CD4-positive, alpha-beta T cell treated with Interleukin-15 for 4 hours (primary cell): ENCODE data around the gene MTHFD1L.

ENCODE experiments used
- DNase-seq: peaks from one replicate; pipeline ENCODE4 v3.0.0-alpha.2; 2020; ENCODE audit warnings: low spot score

MTHFD1L gene

DNA sequence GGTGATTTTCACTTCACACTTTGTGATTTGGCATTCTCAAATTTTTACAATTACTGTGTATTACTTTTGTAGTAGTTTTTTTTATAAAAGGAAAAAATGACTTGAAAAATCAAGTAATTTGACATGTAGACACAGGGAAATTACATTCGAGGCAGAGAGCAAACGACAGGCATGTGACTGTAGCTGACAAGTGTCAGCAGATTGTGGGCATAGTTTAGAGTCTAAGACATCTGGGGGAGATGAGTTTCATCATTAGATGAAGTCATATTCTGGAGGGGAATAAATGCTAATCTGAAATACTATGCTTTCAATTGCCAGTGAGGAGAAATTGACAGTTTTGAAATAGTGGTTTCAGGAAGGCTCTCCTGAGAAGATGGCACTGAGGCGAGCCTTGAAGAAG is 126.0 kb downstream of the MTHFD1L start:
- no peak for DNase-seq

DNA sequence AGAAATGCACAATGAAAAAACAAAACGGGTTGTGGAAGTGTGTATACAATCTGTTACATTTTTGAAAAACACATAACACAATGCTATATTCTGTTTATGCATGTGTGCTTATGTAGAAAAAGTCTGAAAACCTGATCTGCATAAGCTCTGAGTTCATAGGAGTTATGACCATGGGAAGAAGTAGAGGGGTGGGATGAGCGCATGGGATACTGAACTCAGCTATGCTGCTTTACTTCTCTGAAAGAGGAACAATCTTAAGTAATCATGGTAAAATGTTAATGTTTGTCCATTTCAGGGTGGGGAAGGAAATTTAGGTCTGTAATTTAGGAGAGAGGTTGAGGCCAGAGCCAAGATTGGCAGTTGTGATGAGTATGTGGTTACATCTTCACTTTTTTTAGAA is 126.8 kb downstream of the MTHFD1L start:
- DNase-seq = no peak

DNA sequence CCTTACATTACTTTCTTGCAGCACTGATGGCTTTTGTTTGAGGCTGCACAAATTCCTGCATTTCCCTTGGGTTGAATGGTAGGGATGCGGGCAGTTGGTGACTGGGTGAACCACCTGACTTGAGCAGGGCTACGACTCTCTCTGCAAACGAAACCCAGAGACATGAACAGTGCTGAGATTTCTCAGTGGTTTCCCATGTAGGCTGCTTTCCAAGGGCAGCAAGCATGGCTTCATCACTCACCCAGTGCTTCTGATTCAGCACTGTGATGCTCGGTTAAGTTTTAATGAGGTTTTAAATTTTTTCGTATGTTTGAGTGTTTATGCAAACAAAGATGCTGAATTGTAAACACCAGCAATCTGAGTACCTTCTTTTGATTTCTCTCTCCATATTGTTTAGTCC is 127.2 kb downstream of the MTHFD1L start:
- no peak for DNase-seq

DNA sequence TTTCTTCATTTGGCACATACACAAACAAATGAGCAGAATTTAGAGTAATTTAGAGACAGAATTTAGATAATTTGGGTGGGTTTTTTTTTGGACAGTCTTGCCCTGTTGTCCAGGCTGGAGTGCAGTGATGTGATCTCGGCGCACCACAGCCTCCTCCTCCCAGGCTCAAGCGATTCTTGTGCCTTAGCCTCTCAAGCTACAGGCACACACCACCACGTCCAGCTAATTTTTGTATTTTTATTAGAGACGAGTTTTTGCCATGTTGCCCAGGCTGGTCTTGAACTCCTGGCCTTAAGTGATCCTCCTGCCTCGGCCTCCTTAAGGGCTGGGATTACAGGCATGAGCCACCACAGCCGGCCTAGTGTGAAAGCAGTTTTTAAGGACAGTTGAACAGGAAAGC is 127.8 kb downstream of the MTHFD1L start:
- no peak for DNase-seq

DNA sequence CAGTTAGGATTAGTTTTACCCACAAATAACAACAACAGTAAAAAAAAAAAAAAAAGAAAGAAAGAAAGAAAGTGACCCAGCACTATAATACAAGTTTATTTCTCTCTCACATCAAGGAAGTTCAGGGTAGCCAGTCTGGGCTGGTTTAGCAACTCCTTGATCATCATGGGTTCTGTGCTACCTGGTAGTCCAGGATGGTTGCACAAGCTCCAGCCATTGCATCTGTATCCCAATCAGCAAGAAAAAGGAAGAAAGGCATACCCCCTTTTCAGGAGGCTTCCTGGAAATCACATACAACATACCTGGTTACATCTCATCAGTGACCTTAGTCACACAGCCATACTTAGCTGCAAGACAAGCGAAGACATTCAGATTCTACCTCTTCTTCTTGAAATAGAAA is 128.5 kb downstream of the MTHFD1L start:
- DNase-seq = no peak

DNA sequence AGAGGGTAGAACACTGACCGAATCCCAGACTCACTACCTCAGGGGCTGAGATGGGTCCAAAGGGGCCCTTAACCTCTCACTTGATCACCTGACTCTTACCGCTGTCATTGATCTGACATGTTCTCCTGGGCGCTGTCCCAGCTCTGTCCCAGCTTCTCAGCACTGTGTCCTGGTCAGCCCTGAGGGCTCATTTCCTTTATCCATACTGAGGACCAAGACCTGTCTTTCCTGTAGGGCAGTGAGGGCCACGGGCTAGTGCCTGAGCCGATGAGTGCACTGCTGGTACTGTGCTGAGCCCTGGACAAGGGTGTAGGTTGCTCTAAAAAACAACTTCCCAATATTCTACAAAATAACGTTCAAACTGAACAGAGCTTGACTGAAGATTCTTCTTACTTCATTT is 131.5 kb downstream of the MTHFD1L start:
- no peak for DNase-seq

DNA sequence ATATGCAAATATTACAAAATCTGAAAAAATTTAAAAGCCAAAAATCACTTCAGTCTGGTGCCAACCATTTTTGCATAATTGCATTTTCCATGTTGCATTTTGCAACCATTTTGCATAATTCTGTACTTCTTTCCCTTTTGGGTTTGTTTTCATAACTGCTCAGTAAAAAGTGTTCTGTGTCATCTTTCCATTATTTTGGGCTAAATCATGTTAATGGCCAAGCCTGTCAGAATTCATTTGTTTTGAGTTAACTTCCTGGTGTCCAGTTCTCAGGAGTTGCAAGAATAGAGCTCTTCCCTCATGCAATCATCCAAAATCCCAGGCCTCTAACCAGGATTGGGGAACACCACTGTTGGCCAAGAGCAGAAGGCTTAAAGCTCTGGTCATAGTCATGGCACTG is 133.6 kb downstream of the MTHFD1L start:
- DNase-seq = no peak

DNA sequence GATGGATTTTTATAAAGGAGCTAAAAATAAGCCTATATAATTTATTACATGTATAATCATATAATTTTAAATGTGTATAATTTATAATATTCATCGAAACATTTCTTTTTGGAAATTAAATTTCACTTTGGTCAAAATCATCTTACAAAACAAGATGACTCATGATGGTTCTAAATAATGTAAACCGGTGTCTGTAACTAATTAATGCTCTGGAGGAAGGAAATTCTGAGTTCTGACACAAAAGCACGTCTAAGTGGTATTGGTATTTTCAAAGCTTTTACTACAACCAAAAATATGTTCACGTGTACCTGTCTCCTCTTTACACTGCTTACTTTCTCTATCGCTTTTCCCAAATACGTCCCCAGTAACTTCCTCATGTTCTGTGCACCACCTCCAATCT is 134.1 kb downstream of the MTHFD1L start:
- DNase-seq = no peak

DNA sequence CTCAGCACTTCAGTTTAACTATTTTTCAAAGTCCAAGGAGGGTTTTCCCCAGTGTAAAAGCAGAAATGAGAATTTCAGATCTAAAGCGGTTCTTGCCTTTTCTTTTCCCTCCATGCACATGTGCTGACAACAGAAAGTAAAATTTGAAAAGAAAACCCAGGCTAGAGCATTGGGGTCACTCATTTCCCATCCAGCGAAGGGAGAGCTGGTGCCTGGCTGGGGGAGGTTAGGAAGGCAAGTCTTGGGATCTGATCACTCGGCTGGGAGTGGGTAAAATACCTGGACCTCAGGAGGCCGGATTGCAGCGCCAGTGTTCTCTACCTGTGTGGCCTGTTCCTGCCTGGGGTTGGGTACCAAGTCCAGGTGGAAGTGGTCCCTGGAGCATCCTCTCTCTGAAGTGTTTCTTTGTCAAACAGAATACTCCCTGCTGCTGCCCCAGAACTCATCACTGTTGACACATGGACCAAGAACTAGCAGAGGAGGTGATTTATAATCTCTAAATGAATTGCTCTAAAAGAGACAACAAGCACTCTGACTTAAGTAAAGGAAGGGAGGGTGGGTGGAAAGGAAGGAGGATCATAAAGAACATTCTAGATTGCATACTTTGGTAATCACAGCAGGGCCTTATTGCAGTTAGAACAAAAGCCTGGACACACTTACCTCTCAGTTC is 136.0 kb downstream of the MTHFD1L start:
- no peak for DNase-seq

DNA sequence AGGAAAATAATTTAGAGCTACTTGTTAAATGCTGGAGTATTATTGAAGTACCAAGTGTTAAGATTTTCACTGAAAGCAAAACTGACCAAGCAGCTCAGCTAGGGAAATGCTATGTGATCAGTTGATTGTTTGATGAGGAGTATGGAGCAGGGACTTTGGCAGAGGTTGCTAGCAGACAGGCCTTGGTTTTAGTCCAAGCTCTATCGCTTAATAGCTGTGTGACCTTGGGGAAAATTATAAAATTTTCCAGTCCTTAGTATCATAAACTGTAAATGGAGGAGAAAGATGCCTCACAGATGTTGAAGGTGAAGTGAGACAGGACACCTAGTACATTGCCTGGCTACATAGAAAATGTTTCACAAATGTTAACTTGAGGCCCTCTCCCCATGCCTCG is 136.6 kb downstream of the MTHFD1L start:
- no peak for DNase-seq

DNA sequence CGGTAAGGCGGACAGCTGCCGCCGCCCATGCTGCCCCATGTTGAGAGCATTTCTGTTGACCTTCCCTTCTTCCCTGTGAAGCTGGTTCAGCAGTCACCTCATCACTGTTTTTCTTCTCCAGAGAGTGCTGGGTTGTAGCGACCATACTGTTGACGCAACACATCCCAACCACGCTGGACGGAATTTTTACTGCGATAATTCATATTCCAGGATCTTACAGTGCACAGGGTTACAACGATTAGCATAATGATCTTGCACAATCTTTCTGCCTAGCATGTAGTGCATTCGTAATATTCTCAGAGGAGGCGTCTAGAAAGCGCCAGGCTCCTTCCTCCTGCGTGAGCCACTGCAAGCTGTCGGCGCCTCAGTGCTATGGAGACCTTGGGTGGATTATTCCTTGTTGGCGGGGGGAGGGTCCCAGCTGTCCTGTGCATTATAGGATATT is 137.0 kb downstream of the MTHFD1L start:
- DNase-seq = no peak

DNA sequence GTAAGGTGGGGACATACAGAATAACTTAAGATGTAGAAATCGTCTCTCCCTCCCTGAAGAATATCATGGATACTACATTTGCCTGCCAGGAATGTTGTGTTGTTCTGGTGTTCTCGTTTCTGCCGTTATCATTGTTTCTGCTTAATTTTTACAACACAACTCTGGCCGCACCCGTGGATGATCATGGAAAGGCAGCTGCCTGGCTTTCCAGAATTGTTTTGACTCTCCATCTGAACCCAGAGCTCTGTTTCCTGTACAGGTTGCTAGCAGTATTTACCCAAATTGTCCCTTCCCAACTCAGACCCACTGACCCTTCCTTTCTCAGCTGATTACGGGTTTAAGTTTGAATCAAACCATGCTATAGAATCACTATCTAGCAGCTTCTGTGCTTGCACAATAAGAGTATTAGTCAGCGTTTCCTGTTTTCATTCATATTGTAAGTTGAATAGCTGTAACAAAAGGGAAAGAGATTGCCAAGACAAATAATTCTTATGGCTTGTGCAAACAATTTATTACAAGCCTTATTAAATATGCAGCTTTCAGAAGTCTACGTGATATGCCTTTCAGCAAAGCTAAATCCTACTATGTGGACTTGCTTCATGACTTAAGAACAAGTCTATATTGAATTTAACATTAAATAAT is 139.0 kb downstream of the MTHFD1L start:
- no peak for DNase-seq

DNA sequence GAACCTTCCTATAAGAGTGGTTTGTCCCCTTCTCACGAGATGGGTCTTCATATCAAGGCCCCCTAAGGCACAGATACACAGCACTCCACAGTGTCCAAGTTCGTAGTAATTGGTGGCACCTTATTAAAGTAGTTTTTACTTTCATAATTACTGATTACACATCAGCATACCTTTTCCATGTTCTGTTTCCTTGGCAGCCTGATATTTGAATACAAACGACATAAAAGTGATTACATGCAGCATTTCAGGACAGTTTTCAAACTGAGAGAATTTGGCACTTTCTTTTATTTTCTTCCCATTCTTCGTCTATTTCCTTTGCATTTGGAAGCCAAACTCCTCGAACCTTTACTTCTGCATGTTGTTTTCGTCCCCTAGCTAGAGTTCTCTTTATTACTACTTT is 139.7 kb downstream of the MTHFD1L start:
- DNase-seq = no peak

DNA sequence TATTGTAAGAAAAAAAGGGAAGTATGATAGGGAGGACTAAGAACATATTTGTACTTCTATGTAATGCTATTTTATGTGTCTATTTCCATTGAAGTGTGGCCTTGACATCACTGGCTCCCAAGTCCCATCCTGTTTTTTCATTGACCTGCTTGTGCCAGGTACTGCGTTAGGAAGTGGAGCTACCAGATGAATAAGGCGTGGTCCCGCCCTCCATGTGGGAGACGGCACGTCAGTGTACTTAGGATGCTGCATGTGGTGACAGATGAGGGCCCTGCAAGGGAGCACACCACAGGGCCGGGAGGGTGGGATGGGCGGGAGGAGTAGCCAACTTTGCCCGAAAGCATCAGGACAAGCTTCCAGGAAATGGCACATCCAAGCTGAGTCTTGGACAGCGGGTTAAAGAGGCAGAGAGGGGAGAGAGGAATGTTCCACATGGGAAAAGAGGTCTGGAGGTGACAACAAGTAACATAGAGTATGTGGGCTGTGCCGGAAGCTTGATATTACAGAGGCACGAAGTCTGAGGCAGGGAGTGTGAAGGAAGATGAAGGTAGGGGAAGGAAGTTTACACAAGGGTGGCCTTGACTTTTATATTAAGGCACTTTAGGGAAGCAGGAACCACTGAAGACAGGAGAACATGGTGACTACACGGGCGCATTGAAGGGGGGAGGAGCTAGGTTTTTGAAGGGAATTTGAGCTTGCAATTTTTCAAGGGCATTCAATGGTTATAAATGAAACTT is 140.6 kb downstream of the MTHFD1L start:
- no peak for DNase-seq

DNA sequence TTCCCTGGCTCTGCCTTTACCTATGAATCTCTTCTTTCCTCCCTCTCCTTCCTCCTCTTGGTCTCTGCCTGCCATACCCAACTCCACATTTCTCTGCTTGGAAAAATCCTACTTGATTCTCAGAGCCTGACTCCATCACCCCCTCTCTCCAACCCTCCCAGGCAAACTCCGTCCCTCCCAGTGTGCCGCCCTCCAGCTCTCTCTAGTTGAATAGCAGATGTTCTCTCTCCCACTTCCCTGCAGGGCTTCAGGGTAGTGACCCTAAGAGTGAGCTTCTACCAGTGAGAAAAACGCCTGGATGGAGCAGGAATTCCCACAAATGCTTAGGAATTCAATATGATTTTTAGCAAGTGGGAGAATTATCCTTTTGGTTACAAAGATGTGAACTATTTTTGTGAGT is 141.6 kb downstream of the MTHFD1L start:
- DNase-seq = no peak

DNA sequence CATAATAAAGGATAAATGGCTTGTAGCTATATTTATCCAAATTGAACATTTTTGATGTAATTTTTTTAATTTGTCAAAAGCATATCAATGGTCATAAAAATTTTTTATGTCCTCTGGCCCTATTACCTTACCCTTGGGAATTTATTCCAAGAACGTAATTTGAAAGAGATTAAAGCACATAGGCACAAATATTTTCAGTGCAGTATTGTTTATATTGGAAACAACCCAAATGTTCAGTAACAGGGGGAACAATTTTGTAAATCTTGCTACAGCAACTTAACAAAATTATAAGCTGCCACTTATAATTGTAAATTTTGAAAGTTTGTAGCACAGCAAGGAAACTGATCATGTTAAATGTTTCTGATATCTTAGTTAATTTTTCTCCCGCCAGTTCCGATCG is 142.4 kb downstream of the MTHFD1L start:
- no peak for DNase-seq

DNA sequence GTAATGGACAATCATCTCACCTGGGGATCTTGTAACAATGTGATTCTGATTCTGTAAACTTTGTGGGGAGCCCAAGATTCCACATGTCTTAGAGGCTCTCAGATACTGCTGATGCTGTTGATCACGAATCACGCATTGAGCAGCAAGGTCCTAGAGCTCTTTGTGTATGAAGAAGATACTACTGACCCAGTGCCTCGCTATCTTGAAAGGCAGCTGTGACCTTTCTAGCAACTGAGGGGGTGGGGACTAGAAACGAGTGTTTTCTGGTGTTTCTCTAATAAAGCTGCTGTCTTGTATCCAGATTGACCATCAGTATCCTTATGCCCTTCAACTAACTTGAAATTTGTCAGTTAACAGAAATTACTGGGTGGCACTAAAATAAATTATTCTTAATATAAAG is 142.9 kb downstream of the MTHFD1L start:
- no peak for DNase-seq

DNA sequence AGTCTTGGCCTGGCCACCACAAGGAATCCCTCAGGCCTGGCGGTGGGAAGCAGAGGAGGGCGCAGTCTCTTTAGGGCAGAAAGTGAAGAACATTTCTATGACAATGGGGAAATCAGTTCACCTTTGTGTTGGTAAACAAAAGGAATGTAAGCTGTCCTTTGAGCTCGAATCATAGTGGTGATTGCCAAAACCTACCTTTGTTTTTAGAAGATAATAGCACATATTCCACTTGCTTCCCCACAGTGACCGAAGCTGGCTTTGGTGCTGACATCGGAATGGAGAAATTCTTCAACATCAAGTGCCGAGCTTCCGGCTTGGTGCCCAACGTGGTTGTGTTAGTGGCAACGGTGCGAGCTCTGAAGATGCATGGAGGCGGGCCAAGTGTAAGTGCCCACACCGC is 144.1 kb downstream of the MTHFD1L start:
- no peak for DNase-seq

DNA sequence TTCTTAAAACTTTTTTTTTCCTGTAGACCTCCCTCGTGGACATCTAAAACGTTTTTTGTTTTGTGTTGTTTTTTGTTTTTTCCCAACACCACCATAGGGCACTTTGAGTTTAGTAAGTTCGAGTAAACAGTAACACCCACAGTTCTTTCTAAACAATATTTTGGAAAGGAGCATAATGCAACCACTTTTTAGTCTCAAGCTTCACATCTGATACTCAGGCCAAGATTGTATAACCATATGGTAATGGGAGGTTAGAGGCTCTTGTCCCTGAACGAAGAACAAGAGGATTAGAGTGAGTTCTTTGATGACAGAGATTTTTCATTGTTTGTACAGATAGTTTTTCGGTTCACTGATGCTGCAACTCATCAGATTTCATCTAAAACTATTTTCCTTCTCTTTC is 144.6 kb downstream of the MTHFD1L start:
- DNase-seq = no peak

DNA sequence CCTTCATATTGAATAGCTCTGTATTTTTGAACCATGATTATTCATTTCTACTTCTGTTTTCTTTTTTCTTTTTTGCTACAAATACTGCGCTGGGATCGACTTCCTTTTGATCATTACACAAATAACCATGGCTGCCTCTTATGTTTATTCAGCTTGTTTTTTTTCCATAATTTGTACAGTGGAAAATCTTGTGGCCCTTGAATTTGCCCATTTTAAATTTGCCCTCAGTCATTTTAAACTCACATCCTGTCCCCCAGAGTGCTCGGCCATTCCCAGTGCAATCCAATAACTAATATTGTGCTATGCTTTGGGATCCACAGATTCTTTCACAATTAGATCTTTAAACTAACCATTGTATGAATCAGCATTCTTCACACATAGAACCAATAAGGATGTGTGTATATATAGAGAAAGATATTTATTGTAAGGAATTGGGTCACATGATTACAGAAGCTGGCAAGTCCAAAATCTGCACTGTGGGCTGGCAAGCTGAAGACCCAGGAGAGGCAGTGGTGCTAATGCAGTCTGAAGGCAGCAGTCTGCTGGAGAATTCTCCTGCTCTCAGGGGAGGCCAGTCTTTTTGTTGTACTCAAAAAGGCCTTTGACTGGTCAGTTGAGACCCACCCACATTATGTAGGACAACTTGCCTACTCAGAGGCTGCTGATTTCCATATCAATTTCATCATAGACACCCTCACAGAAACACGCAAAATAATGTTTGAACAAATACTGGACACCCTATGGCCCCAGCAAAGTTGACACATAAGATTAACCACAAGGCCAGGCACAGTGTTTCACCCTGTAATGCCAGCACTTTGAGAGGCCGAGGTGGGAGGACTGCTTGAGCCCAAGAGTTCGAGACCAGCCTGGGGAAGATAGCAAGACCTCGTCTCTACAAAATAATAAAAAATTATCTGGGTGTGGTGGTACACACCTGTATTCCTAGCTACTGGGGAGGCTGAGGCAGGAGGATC is 147.1 kb downstream of the MTHFD1L start:
- DNase-seq = no peak

DNA sequence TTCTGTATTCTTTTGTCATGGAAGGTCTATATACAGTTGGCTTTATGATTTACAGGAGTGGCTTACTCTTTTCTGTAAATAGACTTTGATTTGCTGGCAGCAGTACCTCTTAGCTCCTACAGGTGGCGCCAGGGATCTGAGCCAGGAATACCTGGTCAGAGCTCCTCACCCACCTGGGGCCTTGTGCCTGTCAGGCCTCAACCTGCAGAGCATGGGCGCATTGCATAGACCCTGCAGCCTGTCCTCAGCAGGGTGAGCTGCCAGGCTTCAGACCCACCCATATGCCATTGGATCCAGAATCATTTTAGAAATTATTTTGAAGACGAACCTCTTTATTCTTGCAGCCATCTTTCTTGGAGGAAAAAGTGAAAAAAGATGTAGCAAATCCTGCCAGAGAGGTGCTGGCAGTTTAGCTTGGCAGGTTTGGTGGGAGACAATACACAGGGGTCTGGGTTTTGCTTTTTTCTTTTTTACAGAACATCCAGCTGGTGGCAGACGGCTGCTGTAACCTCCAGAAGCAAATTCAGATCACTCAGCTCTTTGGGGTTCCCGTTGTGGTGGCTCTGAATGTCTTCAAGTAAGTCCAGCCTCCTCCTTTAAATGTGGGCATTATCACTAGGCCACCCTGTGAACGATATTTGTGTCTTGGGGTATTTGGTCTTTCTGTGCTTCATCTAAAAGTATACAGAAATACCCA is 149.1 kb downstream of the MTHFD1L start:
- DNase-seq = peak; percentile 64
